Activated T-cell treated with anti-CD3 and anti-CD28 coated beads, Interleukin-2, amount 50 U/mL, for 24 hours (primary cell): ENCODE results near the gene CCDC178.
"Not testable (repeated sequence)": the region's sequence is repeated elsewhere in the genome, so short reads cannot be mapped to it uniquely, and the experiment has no call there.

Experiments used
- DNase-seq: peaks from one replicate; pipeline ENCODE4 v3.0.0-alpha.2; 2020
- H3K27ac Mint-ChIP-seq: 2 replicates; pipeline ENCODE4 v1.8.0; 2020; ENCODE audit warnings: mild to moderate bottlenecking, mixed read lengths
- H3K27me3 Mint-ChIP-seq: 2 replicates; pipeline ENCODE4 v1.8.0; 2020; ENCODE audit warnings: mixed read lengths
- H3K36me3 Mint-ChIP-seq: 2 replicates; pipeline ENCODE4 v1.8.0; 2020; ENCODE audit warnings: low read depth, mixed read lengths
- H3K4me1 Mint-ChIP-seq: 2 replicates; pipeline ENCODE4 v1.8.0; 2020; ENCODE audit warnings: low read depth, mixed read lengths
- H3K4me3 Mint-ChIP-seq: 2 replicates; pipeline ENCODE4 v1.8.0; 2020; ENCODE audit warnings: mild to moderate bottlenecking, moderate library complexity, mixed read lengths
- H3K9me3 Mint-ChIP-seq: 2 replicates; pipeline ENCODE4 v1.8.0; 2020; ENCODE audit warnings: mixed read lengths

CCDC178 gene

DNA sequence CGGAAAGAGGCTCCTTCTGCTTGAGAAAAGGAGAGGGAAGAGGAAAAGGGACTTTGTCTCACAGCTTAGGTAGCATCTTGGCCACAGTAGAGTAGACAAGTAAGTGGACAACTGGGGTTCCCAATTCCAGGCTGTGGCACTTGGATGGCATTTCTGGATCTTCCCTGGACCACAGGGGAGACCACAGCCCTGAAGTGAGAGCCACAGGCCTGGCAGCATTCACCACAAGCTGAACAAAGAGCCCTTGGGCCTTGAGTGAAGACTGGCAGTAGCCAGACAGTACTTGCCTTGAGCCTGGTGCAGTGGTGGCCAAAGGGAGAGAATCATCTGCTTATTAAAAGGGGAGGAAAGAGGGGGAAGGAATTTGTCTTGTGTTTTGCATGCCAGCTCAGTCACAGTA lies 441.6 kb downstream of the CCDC178 start:
- H3K9me3 Mint-ChIP-seq = peaks cover 10% of the 10 kb centered on the region
- no peak for DNase-seq
- H3K27me3 Mint-ChIP-seq = no peaks in the 10 kb centered on the region
- no peak overlapping the region for H3K4me3 Mint-ChIP-seq
- no peaks in the 10 kb centered on the region for H3K4me1 Mint-ChIP-seq
- H3K27ac Mint-ChIP-seq = no peak overlapping the region
- H3K36me3 Mint-ChIP-seq = no peaks in the 10 kb centered on the region

DNA sequence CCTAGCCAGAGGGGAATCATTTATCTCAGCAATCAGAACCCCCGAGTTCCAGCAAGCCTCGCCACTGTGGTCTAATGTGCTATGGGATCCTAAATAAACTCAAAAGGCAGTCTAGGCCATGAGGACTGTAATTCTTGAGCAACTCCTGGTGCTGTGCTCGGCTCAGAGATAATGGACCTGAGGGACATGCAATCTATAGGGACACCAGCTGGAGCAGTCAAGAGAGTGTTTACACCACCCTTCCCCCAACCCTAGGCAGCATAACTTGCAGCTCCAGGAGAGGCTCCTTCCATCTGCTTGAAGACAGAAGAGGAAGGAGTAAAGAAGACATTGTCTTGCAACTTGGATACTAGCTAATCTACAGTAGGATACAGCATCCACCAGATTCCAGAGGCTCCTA lies 442.2 kb downstream of the CCDC178 start:
- Mint-ChIP-seq H3K36me3 (no peaks in the 10 kb centered on the region), H3K4me1 (no peaks in the 10 kb centered on the region), H3K27me3 (no peaks in the 10 kb centered on the region), H3K27ac (no peak overlapping the region), H3K9me3 (peaks cover 9% of the 10 kb centered on the region), H3K4me3 (no peak overlapping the region)
- DNase-seq = no peak

DNA sequence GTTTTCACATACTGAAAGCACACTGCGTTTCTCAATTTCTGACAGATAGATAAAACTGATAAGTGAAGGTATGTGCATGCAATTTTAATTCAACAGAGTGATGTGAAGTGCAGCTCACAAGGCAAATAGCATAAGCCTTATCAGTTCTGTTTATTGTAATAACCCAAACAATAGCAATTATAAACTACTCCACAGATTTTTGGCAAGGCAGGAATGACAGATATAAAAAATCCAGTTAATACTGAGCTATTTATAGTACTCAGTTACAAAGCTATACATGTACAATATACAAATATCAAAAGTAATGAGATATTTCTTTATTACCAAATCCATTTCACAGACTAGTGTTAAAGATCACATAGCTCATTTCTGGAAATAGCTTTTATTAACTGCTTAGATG lies 456.8 kb downstream of the CCDC178 start:
- no peak for DNase-seq
- H3K27ac Mint-ChIP-seq = no peak overlapping the region
- H3K36me3 Mint-ChIP-seq = no peaks in the 10 kb centered on the region
- no peaks in the 10 kb centered on the region for H3K4me1 Mint-ChIP-seq
- H3K27me3 Mint-ChIP-seq = no peaks in the 10 kb centered on the region
- H3K4me3 Mint-ChIP-seq = no peak overlapping the region
- H3K9me3 Mint-ChIP-seq = peaks cover 3% of the 10 kb centered on the region

DNA sequence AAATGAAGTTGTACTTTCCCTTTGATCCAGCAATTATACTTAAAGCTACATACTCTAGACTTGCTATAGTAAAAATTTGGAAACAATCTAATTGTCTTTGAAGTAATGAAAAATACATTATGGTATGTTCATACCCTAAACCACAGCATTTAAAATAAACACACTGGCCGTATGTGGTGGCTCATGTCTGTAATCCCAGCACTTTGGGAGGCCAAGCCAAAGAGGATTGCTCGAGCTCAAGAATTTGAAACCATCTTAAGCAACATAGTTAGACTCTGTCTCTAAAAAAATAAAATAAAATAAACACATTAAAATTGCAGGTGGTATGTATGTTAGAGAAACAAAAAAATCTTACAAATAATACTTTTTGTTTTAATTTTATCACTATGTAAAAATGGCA lies 459.6 kb downstream of the CCDC178 start:
- Mint-ChIP-seq H3K27me3 (no peaks in the 10 kb centered on the region), H3K9me3 (no peaks in the 10 kb centered on the region), H3K4me3 (no peak overlapping the region), H3K4me1 (no peaks in the 10 kb centered on the region), H3K36me3 (no peaks in the 10 kb centered on the region), H3K27ac (no peak overlapping the region)
- no peak for DNase-seq

DNA sequence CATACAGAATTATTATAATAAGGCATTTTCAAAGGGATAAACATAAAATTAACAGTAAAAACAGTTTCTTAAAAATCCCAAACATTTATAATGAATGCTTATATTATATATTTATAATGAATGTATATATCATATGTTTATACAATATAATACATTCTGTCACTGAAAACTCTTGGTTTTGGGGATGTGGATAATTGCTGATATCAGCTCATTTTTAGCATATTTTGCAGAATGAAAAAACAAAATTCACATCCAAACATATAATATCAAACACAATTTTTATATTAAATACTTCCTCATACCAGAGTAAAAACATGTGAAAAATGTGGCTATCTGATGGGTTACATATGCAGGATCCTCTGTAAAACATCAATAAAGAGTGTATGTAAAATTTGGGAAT lies 465.0 kb downstream of the CCDC178 start:
- Mint-ChIP-seq H3K9me3 (peaks cover 3% of the 10 kb centered on the region), H3K36me3 (no peaks in the 10 kb centered on the region), H3K4me1 (no peaks in the 10 kb centered on the region)

DNA sequence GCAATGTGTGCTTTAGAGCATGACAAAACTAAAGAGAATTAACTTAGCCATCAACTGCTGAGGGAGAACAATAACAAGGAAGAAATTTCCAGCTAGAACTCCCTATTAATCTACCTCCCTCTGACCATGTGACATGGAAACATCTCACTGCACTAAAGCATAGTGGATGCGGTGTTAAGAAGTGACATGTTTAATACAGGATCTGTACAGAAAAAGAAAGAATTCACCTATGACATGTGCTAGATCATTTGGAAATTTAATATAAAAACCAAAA lies 465.4 kb downstream of the CCDC178 start:
- Mint-ChIP-seq H3K36me3 (no peaks in the 10 kb centered on the region), H3K9me3 (peaks cover 6% of the 10 kb centered on the region), H3K27ac (no peak overlapping the region), H3K27me3 (no peaks in the 10 kb centered on the region), H3K4me1 (no peaks in the 10 kb centered on the region), H3K4me3 (no peak overlapping the region)
- no peak for DNase-seq

More for the DNA sequence above, 465.0 kb downstream of the CCDC178 start:
- no peak for DNase-seq
- no peak overlapping the region for H3K4me3 Mint-ChIP-seq
- no peak overlapping the region for H3K27ac Mint-ChIP-seq
- H3K27me3 Mint-ChIP-seq = no peaks in the 10 kb centered on the region

DNA sequence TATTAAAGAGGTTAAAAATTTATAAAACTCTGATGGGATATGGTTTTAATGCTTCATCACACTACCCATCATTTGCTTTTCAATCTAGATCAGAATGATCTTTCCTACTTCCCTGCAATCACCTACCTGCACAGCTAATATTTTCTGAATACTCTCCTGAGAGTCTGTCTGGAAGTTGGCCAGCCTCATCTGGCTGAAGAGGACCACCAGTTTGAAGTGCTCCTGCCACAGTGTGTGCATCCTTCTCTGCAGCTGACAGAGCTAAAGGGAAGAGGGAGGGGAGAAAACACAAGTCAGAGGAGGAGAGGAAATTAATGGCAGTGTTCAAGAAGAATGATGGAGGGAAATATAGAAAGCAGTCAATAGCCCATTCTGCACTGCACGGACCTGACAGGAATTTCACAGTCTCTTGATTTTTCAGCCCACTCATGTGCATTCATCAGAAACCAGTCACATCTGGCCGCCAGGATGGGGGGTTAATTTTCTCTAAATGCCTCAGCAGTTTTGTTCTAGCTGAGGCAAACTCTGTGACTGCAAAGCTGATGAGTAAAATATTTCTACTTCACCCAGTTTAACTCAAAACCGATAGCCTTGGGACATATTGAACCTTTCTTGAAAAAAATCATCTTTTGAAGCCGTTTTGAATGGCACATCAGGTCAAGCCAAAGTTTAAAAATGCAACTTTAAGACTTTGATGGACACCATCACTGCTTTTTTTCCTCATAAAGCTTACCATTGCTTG lies 465.9 kb downstream of the CCDC178 start:
- H3K4me1 Mint-ChIP-seq = no peaks in the 10 kb centered on the region
- no peaks in the 10 kb centered on the region for H3K27me3 Mint-ChIP-seq
- peaks cover 6% of the 10 kb centered on the region for H3K9me3 Mint-ChIP-seq
- no peak for DNase-seq
- no peaks in the 10 kb centered on the region for H3K36me3 Mint-ChIP-seq
- H3K27ac Mint-ChIP-seq = no peak overlapping the region
- H3K4me3 Mint-ChIP-seq = no peak overlapping the region

DNA sequence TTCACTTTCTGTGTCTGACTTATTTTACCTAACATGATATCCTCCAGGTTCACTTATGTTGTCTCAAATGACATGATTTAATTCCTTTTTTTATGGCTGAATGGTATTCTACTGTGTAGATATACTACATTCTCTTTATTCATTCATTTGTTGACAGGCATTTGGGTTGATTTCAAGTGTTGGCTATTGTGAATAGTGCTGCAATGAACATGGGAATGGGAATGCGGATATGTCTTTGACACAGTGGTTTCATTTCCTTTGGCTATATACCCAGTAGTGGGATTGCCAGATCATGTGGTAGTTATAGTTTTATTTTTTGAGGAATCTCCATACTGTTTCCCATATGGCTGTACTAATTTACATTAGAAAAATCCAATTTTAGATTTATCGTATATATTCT lies 472.3 kb downstream of the CCDC178 start:
- no peaks in the 10 kb centered on the region for H3K27me3 Mint-ChIP-seq
- no peak for DNase-seq
- no peaks in the 10 kb centered on the region for H3K36me3 Mint-ChIP-seq
- no peak overlapping the region for H3K27ac Mint-ChIP-seq
- no peak overlapping the region for H3K4me3 Mint-ChIP-seq
- peaks cover 6% of the 10 kb centered on the region for H3K9me3 Mint-ChIP-seq
- H3K4me1 Mint-ChIP-seq = no peaks in the 10 kb centered on the region

DNA sequence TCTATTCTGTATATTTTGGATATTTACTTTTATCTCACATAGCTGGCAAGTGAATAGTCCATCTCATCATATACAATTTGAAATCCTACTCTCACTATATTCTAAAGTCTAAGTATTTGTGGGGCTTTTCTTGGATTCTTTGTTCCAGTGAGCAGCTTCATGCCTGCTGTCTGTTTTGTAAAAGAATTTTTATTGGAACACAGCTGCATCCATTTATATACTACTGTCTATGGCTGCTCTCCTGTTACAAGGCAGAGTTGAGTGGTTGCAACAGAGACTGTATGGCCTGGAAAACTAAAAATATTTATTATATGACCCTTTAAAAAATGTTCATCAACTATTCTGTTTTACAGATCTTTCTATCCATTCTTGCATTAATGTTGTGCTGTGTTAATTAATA lies 474.4 kb downstream of the CCDC178 start:
- Mint-ChIP-seq H3K9me3 (peaks cover 6% of the 10 kb centered on the region), H3K4me1 (no peaks in the 10 kb centered on the region), H3K36me3 (no peaks in the 10 kb centered on the region), H3K27ac (no peak overlapping the region), H3K27me3 (no peaks in the 10 kb centered on the region), H3K4me3 (no peak overlapping the region)
- DNase-seq = no peak

DNA sequence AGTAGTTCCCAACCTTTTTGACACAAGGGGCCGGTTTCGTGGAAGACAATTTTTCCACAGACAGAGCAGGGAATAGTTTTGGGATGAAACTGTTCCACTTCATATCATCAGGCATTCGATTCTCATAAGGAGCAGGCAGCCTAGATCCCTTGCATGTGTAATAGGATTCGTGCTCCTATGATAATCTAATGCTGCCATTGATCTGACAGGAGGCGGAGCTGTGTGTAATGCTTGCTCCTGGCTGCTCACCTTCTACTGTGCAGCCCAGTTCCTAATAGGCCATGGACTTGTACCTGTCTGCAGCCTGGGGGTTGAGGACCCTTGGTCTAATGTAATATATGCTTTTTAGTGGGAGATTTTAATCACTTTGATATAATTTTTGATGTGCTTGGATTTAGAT lies 479.0 kb downstream of the CCDC178 start:
- H3K36me3 Mint-ChIP-seq = no peaks in the 10 kb centered on the region
- H3K27ac Mint-ChIP-seq = no peak overlapping the region
- H3K27me3 Mint-ChIP-seq = no peaks in the 10 kb centered on the region
- no peak overlapping the region for H3K4me3 Mint-ChIP-seq
- H3K4me1 Mint-ChIP-seq = no peaks in the 10 kb centered on the region
- H3K9me3 Mint-ChIP-seq = no peaks in the 10 kb centered on the region
- no peak for DNase-seq

DNA sequence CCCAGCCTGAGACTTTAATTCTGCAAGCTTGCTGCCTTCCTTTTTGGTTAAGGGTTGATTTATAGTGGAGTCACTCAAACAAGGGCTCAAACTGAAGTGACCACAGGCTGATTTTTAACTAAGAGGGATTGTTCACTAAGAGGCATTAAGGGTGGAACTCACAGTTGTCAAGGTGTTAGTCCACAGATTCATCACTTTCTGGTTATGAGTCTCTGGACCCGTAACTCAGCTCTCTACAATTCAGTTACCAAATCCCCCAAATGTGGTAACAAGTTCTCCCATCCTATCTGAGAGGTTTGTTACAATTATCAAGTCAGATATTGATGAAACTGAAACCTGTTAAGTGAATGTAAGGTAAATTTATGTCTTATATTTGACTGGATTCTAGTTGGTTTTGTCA lies 481.8 kb downstream of the CCDC178 start:
- DNase-seq = no peak
- H3K9me3 Mint-ChIP-seq = peaks cover 1% of the 10 kb centered on the region
- H3K27ac Mint-ChIP-seq = no peak overlapping the region
- no peaks in the 10 kb centered on the region for H3K36me3 Mint-ChIP-seq
- no peaks in the 10 kb centered on the region for H3K27me3 Mint-ChIP-seq
- no peak overlapping the region for H3K4me3 Mint-ChIP-seq
- no peaks in the 10 kb centered on the region for H3K4me1 Mint-ChIP-seq

DNA sequence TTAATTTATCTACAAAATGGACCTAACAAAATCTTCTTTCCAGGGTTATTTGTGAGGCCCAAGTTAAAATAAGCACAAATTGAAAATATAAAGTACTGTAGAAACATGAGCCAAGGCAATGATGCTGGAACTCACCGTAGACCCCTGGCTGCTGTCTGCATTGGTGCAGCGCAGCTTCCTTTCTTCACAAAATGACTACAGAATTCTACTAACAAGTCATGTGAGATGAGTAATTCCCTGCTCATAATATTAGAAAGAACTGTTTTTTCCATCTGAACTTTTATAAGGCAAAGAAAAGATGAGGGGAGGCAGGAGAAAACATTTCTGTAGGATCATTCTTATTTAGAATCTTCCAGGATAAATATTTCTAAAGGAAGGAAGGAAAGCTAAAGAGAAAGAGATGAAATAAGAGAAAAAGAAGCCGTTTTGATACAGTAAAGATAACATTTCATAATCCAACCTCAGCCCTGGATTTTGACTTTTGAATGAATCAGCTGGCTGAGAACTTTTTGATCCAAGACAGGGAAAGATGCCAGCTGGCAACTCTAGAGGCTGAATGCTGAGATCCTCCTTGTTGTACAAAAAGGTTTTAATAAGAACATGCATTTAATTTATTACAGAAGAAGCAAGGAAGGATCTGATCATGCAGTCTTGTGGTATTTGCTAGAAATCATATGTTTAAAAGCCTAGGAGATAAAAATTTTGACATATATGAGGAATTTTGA lies 483.8 kb downstream of the CCDC178 start:
- no peak overlapping the region for H3K4me3 Mint-ChIP-seq
- no peaks in the 10 kb centered on the region for H3K36me3 Mint-ChIP-seq
- H3K9me3 Mint-ChIP-seq = peaks cover 7% of the 10 kb centered on the region
- H3K27me3 Mint-ChIP-seq = no peaks in the 10 kb centered on the region
- H3K4me1 Mint-ChIP-seq = no peaks in the 10 kb centered on the region
- no peak for DNase-seq
- no peak overlapping the region for H3K27ac Mint-ChIP-seq

DNA sequence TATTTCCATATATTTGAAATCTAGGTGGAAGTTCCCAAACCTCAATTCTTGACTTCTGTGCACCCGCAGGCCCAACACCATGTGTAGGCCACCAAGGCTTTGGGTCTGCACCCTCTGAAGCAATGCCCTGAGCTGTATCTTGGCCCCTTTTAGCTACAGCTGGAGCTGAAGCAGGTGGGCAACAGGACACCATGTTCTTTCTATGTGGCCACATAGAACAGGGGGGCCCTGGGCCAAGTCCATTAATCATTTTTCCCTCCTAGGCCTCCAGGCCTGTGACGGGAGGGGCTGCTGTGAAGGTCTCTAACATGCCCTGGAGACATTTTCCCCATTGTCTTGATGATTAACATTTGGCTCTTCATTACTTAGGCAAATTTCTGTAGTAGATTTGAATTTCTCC lies 488.2 kb downstream of the CCDC178 start:
- H3K9me3 Mint-ChIP-seq, H3K4me1 Mint-ChIP-seq, H3K27me3 Mint-ChIP-seq, H3K4me3 Mint-ChIP-seq, H3K36me3 Mint-ChIP-seq, H3K27ac Mint-ChIP-seq, DNase-seq: not testable (repeated sequence)

DNA sequence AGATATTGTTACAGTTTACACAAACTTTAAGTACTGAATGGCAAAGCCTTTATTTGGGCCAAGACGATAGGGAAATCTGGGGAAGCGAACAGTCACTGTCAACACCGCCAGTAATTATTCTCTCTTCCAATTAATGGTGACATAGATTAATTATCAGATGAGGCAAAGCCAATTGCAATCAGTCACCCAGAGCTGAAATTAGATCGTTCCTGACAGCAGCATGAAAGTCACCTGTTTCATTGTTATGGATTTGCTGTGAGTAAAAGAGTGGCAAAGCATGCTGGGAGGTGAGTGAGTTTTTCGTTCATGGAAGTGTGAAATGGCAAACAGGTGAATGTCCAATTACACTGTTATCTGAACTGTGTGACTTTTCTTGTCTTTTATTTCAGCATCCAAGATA lies 502.9 kb downstream of the CCDC178 start:
- DNase-seq = no peak
- Mint-ChIP-seq H3K4me3 (no peak overlapping the region), H3K9me3 (no peaks in the 10 kb centered on the region), H3K27ac (no peak overlapping the region), H3K4me1 (no peaks in the 10 kb centered on the region), H3K36me3 (no peaks in the 10 kb centered on the region), H3K27me3 (no peaks in the 10 kb centered on the region)

DNA sequence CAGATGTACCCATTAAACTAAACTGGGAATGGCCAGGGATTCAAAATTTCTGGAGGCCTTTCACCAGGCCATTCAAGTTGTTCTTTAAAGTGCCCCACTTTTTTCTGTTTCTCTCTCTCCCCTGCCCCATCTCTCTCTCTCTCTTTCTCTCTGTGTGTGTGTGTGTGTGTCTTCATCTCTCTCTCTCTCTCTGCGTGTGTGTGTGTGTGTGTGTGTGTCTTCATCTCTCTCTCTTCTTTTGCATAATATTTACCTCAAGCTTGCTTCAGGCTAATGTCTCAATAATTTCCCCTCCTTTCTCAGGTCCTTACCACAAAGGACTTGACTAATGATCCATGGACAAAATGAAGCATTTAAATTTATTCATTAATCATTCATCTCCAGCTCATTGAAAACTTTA lies 503.5 kb downstream of the CCDC178 start:
- Mint-ChIP-seq H3K27me3 (no peaks in the 10 kb centered on the region), H3K9me3 (no peaks in the 10 kb centered on the region), H3K4me1 (no peaks in the 10 kb centered on the region), H3K27ac (no peak overlapping the region), H3K4me3 (no peak overlapping the region), H3K36me3 (no peaks in the 10 kb centered on the region)
- DNase-seq = no peak

DNA sequence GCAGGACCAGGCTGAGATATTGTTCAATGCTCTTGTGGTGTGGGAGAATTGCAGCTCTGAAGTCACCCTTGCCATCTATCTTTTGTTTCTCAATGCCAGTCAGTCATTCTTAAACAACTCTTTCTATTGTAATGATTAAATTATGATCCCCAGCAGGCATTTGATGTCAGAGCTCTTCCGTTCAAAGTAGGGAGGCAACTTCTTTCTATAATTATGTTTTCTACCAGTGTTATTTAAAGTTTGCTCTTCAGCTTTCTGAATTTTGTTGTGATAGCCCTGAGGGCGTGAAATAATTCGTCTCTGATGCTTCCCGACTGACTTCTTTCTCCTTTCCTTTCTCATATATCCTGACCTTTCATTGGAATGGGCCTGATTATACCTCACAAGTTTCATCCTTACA lies 506.3 kb downstream of the CCDC178 start:
- Mint-ChIP-seq H3K27me3 (no peaks in the 10 kb centered on the region), H3K9me3 (no peaks in the 10 kb centered on the region), H3K4me1 (no peaks in the 10 kb centered on the region), H3K36me3 (no peaks in the 10 kb centered on the region), H3K27ac (no peak overlapping the region), H3K4me3 (no peak overlapping the region)
- no peak for DNase-seq
